DLD1 (cell line): ENCODE measurements around the gene MACROD1.

ENCODE experiments used
- in situ Hi-C: cut with HindIII; loops from 2 replicates; pipeline ENCODE4 v1.10.0; 2017; ENCODE audit warnings: low sequenced_read_pairs

The MACROD1 gene

DNA sequence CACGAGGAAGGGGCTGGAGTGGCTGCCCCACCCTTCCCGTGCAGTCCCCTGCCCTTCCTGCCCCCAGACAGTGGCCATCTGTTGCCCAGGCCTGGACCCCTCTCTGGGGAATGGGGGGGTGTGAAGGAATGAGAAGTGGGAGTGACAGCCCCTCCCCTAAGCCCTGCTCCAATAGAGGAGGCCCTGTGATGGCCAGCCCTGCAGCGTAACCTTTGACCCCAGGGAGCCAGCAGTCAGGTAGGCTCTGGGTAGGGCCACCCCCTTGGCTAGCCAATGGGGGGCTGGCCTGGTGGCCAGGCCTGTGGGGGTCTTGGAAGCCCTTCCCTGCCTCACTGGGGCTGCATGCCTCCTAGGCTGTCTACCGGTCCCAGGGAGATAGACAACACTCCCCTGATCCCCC, 123.6 kb downstream of the MACROD1 start:
- in situ Hi-C loops, result no loop called here

DNA sequence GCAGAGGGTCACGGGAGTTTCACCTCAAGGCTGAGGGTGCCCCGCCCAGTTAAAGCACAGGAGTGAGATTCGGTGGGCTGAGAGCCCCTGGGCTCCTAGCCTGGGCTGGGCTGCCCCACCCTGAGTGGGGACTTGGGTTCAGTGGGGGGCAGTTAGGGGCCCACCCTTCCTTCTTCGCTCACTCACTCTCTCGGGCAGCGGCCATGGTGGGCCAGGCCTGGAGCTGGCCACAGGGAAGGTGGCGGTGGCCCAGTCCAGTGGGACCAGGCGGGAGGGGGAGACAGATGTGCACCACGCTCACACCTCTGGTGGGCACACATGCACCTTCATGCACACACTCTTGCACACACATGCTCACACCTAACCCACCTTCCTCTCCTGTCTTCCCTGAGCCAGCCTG, 124.1 kb downstream of the MACROD1 start:
- in situ Hi-C loops, result no loop called here

DNA sequence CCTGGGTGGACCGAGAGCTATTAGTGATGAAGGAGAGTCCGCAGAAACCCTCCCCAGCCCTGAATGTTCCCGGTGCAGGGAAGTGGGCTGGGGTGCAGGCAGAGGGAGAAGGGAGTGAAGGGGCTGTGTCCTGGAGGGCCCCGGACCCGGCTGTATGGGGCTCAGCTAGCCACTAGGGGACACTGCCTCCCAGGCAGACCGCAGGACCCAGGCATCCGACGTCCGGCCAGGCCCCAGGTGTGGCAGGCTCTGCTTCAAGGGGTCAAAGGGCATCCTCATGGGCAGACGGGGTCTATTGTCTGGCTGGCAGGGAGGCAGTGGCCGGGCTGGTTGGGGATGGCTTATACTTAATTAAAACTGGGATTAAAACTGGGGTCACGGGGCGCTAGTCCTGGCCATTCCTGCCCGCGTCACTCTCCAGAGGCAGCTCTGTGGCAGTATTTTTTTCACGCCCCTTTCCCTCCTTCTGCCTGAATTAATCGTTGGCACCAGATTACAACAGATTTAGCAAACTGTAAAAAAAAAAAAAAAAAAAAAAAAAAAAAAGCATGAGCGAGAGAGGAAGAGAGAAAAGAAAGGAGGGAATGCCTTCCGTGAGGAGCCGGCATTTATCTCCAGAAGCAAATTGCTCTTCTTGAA, 125.1 kb downstream of the MACROD1 start:
- in situ Hi-C loops, result no loop called here

DNA sequence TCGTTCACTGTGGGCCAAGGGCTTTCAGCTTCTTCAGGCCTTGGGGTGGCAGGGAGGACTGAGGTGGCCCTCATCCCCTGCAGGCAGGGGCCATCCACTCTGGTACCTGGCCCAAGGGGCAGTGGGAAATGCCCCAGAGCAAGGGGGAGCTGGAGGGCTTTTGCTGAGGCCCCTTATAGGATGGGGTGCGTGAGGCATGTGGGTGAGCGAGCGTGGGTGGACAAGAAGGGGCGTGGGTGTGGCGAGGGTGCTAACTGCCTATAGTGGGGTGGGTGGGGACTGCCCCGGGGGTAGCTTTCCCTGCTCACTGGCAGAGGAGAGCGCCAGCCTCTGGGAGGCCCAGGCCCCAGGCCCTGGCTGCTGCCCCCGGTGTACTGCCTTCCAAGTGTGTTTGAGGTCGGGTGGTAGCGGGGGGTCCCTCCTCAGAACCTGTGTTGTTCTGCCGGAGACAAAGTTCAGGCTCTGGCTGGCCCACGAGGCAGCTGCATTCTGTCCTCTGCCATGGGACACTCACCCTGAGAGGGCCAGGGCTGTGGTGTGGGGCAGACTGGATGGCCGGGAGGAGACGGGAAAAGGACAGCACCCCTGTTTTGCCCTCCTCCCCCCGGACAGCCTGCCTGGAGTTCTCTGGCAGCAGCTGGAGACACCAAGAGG, 126.8 kb downstream of the MACROD1 start:
- in situ Hi-C loops, result no loop called here

DNA sequence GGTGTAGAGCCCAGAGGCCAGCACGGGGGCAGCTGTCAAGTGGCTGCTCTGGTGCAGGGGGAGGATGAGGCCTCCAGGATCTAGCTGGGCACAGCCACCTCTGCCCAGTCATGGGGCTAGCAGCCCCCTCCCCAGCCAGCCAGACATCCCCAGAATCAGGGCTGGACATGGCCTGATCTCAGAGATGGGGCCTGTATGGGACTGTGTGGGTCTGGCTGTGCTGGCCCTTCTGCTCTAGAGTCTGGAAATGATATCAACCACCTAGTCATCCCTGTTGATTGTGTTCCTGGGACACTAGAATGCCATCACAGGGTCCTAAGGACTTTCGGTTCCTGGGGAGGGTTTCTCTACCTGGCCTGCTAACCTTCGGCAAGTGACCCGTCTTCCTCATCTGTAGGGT, 127.4 kb downstream of the MACROD1 start:
- in situ Hi-C loops, result no loop called here

DNA sequence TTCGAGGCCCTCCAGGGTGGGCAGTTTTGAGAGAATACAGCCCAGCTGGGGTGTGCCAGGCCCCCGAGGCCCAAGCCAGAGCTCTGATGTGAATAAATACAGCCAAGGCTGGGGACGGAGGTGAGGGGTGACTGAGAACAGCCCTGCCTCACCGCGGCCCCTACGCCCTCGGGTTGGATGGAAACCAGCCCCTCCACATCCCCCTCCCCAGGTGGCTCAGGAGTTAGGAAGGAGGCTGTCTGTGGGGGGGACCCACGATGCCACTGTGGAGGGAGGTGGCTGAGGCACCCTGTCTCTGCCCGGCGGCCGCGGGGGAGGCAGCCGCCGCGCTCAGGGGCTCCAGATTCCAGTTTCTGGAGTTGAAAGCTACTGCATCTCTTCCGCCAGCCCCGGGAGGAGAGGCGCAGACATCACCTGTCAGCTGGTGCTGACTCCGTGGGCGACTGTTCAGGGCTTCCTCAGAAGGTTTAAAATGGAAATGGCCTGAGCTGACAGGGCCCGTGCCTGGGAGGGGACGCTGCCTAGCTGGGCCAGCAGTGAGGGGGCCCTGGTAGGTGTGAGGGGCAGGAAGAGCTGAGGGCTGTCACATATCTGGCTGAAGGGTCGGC, 128.8 kb downstream of the MACROD1 start:
- in situ Hi-C loops, result no loop called here

DNA sequence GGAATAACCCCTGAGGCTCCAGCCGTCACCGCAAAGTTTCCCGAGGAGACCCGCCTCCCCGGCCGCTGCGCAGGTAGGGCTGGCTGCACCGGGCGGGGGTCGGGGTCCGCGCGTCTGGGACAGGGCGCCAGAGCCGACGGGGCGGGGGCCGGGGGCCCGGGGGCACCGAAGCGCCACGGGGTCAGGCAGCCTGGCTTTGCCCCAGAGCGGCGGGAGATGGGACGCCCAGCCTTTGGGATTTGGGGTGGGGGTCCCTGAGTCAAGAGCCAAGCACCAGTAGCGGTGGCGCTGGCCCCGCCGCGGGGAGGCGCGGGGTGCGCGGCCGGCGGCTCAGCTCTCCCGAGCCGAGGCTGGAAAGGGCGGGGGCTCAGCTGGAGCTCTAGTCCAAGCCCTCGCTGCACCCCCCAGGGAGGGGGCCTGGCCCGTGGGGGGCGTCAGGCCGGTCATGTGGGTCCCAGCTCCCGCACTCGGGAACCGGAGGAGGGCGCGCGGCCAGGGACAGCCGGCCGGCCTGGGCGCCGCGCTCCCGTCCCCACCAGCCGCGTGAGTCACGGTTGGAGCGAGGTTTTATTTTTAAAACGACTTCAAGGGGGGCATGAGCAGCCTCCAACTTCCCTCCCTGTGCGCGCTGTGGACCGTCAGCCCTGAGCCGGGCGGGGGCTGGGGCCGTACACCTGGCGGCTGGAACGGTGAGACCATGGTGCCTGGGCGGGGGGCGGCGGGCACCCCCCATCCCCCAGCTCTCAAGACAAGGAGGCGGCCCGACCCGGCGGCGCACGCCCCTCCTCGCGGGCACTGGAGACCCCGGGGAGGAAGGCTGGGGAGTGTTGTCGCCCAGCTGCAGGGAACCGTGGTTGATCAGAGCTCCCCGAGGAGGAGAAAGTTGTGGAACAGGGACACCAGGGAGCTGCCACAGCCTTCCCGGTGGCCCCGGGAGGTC, 129.6 kb downstream of the MACROD1 start:
- in situ Hi-C loops, result no loop called here

DNA sequence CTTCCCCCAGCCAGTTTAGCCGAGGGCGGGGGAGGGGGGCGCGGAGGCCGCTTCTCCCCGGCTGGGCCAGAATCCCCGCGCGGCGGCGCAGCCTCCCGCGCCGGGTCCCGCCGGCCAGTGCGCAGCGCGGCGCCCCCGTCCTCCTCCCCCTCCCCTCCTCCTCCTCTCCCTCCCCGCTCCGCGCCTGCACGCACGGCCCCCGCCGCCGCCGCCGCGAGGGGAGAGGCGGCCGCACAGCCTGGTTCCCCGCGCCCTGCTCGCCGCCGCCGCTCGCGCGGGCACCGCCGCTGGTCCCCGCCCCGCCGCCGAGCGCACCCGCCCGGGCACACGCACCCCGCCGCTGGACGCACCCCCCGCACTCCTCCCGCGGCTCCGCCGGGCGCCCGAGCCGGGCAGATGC, 130.3 kb downstream of the MACROD1 start, which contains the start of gene FLRT1:
Gene FLRT1, plus strand, starts transcription at position 356 of the 400 bp plus-strand sequence. CDS start 80,337 bp downstream, outside the sequence.
- in situ Hi-C loops, result no loop called here

DNA sequence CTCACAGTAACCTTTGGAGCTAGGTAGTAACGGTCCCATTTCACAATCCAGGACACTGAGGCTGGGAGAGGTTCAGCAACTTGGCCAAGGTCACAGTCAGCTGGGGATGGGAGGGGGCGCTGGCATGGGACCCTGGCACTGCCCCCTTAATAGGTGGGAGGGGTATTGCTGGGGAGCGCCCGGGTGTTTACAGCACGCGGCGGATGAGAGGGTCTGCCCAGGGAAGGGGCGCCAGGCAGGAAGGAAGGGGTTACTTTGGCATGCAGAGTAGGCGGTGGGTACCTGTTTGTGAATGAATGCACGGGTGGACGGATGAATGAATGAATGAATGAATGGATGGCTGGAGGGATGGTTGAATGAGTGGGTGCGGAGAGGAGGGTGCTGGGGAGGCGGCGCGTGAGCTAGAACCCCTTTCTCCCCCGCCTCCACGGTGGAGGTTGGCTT, 130.8 kb downstream of the MACROD1 start:
- in situ Hi-C loops, result no loop called here

DNA sequence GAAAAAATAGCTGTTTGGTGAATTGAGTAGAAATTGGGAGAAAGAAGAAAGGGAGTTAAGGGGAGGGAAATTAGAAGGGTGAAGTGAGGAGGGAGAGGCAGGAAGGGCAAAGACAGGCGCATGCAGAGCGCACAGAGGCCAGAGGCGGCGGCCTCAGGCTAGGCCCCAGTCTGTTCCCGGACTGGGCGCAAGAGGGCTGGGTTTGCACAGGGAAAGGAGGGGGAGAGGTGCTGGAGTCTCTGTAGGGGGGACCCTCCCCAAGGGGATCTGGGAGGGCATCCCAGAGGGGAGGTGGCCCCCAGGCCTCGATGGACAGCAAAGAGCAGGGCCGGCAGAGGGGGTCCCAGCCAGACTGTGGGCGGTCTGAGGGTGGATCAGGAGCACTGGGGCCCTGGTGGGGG, 131.5 kb downstream of the MACROD1 start:
- in situ Hi-C loops, result no loop called here

DNA sequence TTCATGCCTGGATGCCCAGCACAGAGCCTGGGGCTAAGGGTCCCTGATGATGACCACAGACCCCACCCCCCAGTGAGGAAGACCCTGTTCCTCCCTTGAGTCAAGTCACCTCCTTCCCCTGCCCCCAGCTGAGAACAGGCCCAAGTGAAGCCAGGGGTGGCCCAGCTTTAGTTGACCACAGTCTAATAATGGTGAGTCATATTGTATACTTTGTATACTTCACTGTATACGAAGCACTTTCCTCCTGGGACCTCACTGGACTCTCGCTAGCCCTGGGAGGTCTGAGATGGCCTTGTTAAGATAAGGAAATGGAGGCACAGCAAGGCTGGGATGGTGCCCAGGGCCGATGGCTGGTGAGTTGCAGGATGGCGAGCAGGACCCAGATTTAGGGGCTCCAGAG, 133.9 kb downstream of the MACROD1 start:
- in situ Hi-C loops, result no loop called here

DNA sequence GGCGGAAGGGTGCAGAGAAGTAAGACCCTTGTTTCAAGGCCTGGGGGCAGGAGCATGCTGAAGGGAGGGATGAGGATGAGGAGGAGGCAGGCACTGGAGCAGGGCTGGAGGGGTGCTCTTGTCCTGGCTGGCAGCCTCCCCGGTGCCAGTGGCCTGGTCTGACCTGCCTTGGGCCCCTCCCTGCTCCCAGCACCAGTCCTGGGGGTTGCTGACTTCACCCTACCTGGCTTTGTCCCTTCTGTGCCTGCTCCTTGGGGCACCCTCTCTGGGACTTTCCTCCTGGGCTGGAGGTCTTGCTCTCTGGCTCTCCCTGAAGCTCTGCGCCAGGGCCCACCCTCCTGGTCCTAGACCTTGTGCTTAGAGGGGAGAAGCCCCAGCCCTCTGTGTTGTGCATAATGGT, 134.9 kb downstream of the MACROD1 start:
- in situ Hi-C loops, result no loop called here

DNA sequence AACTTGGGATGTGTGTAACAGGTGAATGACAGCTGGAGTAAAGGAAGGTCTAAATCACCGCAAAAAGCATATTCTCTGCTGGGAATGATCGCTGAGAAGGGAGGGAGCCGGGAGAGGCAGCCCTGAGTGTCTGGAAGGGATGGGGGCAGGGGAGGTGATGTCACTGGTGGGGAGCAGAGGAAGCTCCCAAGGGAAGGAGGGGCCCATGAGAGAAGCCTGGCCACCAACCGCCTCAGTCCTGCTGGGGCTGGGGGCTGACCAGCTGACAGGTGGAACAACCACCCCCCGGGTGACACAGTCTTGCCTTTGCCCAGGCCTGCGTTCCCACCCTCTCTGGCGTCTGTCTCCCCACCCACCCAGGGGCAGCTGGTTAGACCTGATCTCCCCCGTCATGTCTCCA, 136.1 kb downstream of the MACROD1 start:
- in situ Hi-C loops, result no loop called here

DNA sequence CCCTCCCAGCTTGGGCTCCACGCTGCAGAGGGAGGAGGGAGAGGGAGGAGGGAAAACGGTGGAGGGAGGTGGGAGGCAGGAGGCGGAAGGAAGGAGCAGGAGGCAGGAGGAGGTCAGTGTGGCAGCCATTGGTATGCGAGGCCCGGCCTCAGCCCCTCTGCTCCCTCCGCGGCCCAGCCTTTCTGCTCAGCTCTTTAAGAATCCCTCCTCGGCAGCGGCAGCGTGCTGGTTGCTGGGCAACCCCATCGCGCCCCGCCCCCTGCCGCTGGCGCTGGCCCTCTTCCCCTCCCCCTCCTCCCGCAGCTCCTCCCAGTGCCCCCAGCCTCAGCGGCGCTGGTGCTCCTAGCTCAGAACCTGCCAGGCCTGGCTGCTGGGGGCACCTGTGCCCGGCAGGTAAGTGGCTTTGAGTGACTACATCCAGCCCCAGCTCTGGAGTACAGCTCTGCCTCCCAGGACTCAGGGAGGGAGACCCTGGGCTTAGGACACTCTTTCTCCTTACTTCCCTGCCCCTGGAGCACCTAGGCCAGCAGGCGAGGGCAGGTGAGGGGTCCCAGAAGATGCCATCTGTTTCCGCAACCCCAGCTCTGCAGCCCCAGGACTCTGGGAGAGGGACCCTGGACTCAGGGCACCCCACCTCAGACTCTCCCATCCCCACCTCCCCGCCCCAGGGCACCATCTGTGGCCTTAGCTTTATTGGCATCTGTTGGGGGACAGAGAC, 137.4 kb downstream of the MACROD1 start:
- in situ Hi-C loops, result no loop called here

DNA sequence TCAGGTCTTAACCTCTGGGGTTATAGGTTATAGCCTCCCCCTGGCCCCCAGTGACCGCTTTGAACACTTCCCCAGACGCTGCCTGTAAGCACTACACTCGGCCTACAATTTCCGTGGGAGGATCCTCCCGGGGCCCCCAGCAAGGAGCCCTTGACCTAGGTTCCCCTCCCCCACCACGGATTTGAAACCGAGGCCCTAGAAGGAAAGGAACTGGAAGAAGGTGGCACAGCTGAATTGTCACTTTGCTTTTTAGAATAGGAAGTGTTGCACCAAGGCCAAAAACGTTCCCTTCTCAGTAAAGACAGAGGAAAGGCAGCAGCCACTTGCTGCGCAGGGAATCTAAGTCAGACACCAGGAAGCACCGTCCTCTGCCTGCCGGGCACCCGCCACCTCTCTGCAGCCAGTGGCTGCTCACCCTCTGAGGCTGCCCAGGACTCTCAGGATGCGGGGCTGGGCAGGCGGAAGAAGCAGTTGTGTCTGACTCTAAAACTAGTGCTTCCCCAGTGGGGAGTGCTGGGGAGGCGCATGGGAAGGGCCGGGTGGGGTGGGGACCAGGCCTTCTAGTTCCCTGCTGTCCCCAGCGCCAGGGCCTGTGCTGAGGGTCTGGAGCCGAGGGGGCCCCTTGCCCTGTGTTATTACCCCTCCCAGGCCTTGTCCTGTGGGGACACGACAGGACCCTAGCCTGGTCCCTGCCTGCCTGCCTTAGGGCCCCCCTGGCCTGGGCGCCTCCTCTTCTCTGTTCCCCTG, 138.1 kb downstream of the MACROD1 start:
- in situ Hi-C loops, result no loop called here

DNA sequence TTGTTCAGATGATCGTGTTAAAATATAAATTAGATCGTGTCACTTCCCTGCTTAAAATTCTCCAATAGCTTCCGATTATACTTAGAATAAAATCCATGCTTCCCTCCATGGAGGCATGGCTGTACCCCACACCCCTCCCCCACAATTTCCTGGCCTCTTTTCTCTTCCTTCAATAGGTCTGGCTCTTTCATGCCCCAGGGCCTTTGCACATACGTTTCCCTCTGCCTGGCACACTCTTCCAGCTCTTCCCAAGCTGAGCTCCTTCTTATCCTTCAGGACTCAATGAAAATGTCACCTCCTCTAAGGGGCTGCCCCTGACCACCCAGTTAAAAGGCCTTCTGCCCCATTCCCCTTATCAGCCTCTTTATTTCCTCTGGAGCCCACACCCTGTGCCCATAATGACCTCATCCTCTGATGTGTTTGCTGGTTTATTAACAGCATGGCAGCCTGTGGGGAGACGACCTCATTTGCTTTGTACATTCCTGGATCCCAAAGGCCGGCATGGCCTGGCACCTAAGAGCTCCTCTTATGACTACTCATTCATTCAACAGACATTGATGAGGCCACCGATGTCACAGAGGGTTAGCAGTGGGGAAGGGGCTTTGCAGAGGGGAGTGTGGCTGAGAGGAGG, 139.2 kb downstream of the MACROD1 start:
- in situ Hi-C loops, result no loop called here

DNA sequence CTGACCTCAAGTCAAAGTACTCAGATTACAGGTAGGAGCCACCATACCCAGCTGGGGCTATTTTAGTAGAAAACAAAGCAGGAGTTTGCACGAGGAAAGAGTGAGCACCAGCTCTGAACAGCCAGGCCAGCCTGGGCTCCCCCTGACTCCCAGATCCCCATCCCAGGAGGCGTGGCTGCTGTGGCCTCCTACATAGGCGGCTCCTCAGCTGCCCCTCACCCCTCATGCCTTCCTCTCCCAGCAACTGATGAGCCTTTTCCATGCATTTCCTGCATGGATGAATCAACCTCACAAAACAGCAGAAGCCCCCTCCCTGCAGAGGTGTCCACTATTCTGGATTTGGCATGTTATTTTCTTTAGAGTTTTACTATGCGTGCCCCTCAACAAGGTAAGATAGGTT, 140.7 kb downstream of the MACROD1 start:
- in situ Hi-C loops, result no loop called here

DNA sequence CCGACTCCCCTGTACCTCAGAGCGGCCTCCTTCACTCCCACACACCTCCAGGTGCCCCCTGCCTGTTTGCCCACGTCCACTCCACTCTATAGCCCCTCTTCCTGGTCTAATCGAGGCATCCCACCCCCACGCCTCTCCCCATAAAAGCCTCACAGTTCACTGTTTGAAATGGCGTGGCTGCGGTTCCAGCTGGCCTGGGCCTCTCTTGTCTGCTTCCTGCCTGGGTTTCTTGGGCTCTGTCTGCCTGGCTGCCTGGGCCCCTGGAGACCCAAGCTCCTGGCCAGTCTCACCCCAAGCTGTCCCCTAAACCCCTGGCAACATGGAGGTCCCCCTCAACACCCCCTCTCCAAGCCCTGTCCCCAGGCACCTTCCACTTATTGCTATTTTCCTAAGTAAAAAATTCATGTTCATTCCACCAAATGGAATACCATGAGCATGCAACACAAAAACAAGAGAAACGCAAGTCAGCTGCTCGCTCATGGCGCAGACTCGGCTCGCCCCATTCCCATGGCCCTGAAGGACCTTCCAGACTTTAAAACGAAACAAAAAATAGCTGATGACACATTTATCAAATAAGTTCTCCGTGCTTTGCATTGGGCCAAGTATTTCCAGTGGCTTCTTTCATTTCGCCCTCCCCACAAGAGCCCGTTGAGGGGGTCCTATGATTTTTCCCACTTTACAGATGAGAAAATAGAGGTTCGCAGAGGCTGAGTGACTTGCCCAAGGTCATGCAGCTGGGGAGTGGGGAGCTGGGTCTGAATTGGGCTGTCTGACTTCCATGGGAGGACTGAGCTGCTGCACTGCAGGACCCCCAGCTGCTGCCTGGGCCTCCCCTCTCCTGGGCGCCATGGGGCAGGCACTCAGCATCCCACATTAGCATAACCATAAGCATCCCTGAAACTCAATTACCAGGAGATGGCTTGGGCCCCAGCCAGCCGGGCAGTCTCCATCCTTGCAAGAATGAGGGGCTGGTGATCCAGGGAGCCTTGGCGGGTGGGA, 141.9 kb downstream of the MACROD1 start:
- in situ Hi-C loops, result no loop called here
